Left colon (tissue), 2 donors: ENCODE measurements around the gene UBQLN4. TPM values are rescaled to one million over a fixed set of nuclear protein-coding genes. Genes with fewer than 3 reads are reported as not detected.
"Not testable (repeated sequence)": the region's sequence is repeated elsewhere in the genome, so short reads cannot be mapped to it uniquely, and the experiment has no call there.

Source experiments
- ATAC-seq: fragments of 200-7000 bp; cut with Tn5 transposase; one replicate; pipeline ENCODE4 v1.9.1; 2020; ENCODE audit warnings: mild to moderate bottlenecking, moderate library complexity
- DNase-seq, 2 donors: peaks; one replicate each; pipeline ENCODE4 v3.0.0-alpha.2; 2020
- intact Hi-C, 2 donors: fragments of 100-400 bp; cut with DNase I in 1 of 2; cut with micrococcal nuclease in 1 of 2; formaldehyde crosslinking; loops; one replicate each; pipeline versions ENCODE4 v1.11.2 to v1.14.0; 2022; cut with DNase I, micrococcal nuclease
- total RNA-seq, 2 donors: library from RNA; stranded (reverse); fragmentation: NEBNext Ultra II Directional; extraction: Animal tissue kit (Norgen Biotek cat#: 25700); gene quantifications; one replicate each; pipeline ENCODE4 v1.2.1, GENCODE V29; 2021
- donor health status: DM: no; HTN: no; CAD: no.
- donor health status: DM: yes; HTN: yes; CAD: no.

Gene UBQLN4
- total RNA-seq, 2 donors from 2014 or later, result 21.7 to 26.7 TPM

- intact Hi-C loops, result no loop called here
- DNase-seq, result peak; percentile 74 to 80
These were observed 28.9 kb upstream of the UBQLN4 start, which contains the start of gene MEX3A for GRCh38 chr1:156082309-156083091. Gene MEX3A (minus strand): TSS chr1:156082465. CDS start chr1:156081998, 467 bp downstream.

GRCh38 chr1:156081917-156082308 lies 28.3 kb upstream of the UBQLN4 start:
- DNase-seq (no peak), ATAC-seq (no peak)
- intact Hi-C loops, result no loop called here

More at GRCh38 chr1:156082309-156083091, 28.9 kb upstream of the UBQLN4 start, which contains the start of gene MEX3A:
- ATAC-seq, result peak; percentile 87

GRCh38 chr1:156081180-156081916 lies 27.8 kb upstream of the UBQLN4 start:
- DNase-seq, result peak in 1 of 2 donors; percentile 11
- intact Hi-C loops, result no loop called here
- no peak for ATAC-seq

- no peak for ATAC-seq
- no peak for DNase-seq
- intact Hi-C loops, result no loop called here
These were observed 27.2 kb upstream of the UBQLN4 start for GRCh38 chr1:156080863-156081179.

GRCh38 chr1:156080241-156080862 lies 26.8 kb upstream of the UBQLN4 start:
- ATAC-seq (no peak), DNase-seq (no peak)
- intact Hi-C loops, result no loop called here

- intact Hi-C loops, result no loop called here
- DNase-seq (no peak), ATAC-seq (no peak)
These were observed 26.2 kb upstream of the UBQLN4 start for GRCh38 chr1:156079762-156080161.

GRCh38 chr1:156078728-156079127 lies 25.1 kb upstream of the UBQLN4 start:
- intact Hi-C loops, result no loop called here
- ATAC-seq (no peak), DNase-seq (no peak)

GRCh38 chr1:156077430-156077760 lies 23.8 kb upstream of the UBQLN4 start:
- no peak for ATAC-seq
- DNase-seq, result no peak
- intact Hi-C loops, result no loop called here

- DNase-seq (peak in 1 of 2 donors; percentile 44), ATAC-seq (peak; percentile 24)
- intact Hi-C loops, result no loop called here
These were observed 23.2 kb upstream of the UBQLN4 start for GRCh38 chr1:156076609-156077429.

- intact Hi-C loops, result no loop called here
- ATAC-seq, result no peak
- DNase-seq, result no peak
These were observed 22.2 kb upstream of the UBQLN4 start for GRCh38 chr1:156075775-156076204.

GRCh38 chr1:156075162-156075561 lies 21.6 kb upstream of the UBQLN4 start:
- DNase-seq (no peak), ATAC-seq (no peak)
- intact Hi-C loops, result no loop called here

GRCh38 chr1:156074661-156075060 lies 21.1 kb upstream of the UBQLN4 start:
- intact Hi-C loops, result no loop called here
- ATAC-seq (no peak), DNase-seq (no peak)

- no peak for DNase-seq
- no peak for ATAC-seq
- intact Hi-C loops, result no loop called here
These were observed 20.1 kb upstream of the UBQLN4 start for GRCh38 chr1:156073740-156074139.

- no peak for ATAC-seq
- intact Hi-C loops, result no loop called here
- DNase-seq, result no peak
These were observed 19.6 kb upstream of the UBQLN4 start for GRCh38 chr1:156073110-156073687.

- intact Hi-C loops, result no loop called here
- ATAC-seq, result no peak
- DNase-seq, result no peak
These were observed 18.7 kb upstream of the UBQLN4 start for GRCh38 chr1:156072251-156072650.

- ATAC-seq, DNase-seq, intact Hi-C loops: not testable (repeated sequence)
These were observed 17.8 kb upstream of the UBQLN4 start for GRCh38 chr1:156071332-156071816.

GRCh38 chr1:156070548-156070947 lies 16.9 kb upstream of the UBQLN4 start:
- intact Hi-C loops, result no loop called here
- ATAC-seq (no peak), DNase-seq (no peak)
